GM13977 (cell line): Measurements from ENCODE around the gene TCERG1L.

Experiments used
- DNase-seq: peaks from one replicate; pipeline ENCODE4 v3.0.0; 2012; ENCODE audit warnings: low spot score
- CTCF ChIP-seq: IDR thresholded peaks from 2 replicates; pipeline ENCODE4 v1.5.1; 2012; ENCODE audit warnings: mild to moderate bottlenecking, control low read depth; ENCODE audit not compliant: insufficient read depth; ENCODE audit errors: extremely low read depth, missing control alignments
- in situ Hi-C: fragments of 300-500 bp; cut with MboI; formaldehyde crosslinking; loops from one replicate; pipeline ENCODE4 v1.12.0; 2022; ENCODE audit warnings: low sequenced_read_pairs, low pct_unique_long_range_greater_than_20kb, mixed read lengths, inconsistent platforms; ENCODE audit not compliant: unreplicated experiment

TCERG1L gene

GRCh38 chr10:131251146-131251541 lies 60.4 kb downstream of the TCERG1L start:
- in situ Hi-C loops = no loop called here
- DNase-seq = no peak
- TF ChIP-seq CTCF = no peak

- no peak for DNase-seq
- TF ChIP-seq CTCF = no peak
- in situ Hi-C loops = no loop called here
Observed at GRCh38 chr10:131250454-131251145, 60.9 kb downstream of the TCERG1L start.

- in situ Hi-C loops = no loop called here
- no peak for TF ChIP-seq CTCF
Observed at GRCh38 chr10:131249955-131250344, 61.6 kb downstream of the TCERG1L start.

DNA sequence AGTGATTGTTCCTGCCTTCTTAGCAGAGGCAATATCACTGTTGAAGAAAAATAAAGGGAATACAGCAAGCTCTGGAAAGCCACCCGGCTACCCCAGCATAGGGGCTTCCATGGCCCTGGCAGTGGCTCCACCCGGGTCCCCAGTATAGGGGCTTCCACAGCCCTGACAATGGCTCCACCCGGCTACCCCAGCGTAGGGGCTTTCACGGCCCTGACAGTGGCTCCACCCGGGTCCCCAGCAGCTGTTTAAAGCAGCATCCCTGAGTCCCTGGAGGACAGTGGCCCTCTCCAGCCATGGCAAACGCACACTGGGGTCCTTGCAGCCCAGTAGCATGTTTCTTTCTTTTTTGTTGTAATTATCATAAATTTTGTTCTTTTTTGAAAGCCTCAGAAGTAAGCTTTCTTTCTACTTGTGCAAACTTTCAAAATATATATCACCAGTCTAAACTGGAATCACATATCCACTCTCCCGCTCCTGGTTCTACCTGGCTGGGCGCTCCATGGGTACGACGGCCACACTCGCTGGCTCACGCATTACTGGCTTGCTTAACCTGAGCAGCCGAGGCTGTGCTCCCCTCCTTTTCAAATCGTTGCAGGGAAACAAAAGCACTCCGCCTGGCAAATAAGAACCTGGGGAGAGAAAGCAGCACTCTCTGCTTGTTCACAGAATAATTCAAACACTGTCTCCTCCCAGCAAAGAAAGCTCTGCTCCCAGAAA lies 62.1 kb downstream of the TCERG1L start:
- no peak for TF ChIP-seq CTCF
- DNase-seq = no peak
- in situ Hi-C loops = no loop called here

More at GRCh38 chr10:131249955-131250344, 61.6 kb downstream of the TCERG1L start:
- no peak for DNase-seq

DNA sequence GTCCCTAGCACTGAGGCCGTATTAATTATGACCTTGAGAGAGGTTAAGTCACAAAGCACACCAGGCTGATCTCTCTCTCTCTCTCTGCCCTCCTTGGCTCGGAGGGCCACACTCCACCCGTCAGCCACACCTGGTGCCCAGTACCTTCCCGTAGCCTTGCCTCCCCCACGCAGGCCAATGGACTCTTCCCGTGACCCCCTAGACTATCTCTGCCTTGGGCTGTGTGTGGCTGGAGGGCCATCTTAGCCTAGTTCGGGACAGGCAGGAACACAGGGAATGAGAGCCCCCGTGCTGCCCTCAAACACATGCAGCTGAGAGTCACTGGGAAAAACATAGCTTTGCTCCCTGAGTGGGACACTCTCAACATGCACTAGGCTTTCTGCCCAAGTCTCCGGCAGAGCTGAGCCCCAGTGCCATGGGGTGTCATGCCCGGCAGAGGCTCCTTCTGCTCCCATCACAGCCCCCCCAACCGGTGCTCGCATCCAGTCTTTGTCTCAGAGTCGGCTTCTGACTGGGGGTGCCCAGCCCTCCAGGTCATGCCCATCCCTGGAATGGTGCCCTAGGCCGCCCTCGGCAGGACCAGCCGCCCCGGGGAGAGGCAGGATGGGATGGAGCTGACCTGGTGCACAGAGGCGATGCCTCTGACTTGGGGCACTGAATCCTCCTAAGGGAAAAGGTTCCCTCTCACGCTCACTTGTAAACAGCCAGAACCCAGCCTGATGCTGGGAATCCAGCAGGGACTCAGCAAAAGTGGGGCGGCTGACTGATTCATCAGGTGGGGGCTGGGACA lies 63.0 kb downstream of the TCERG1L start:
- in situ Hi-C loops = no loop called here
- no peak for DNase-seq
- TF ChIP-seq CTCF = no peak

- no peak for TF ChIP-seq CTCF
- in situ Hi-C loops = no loop called here
- DNase-seq = no peak
Observed at GRCh38 chr10:131247873-131248272, 63.6 kb downstream of the TCERG1L start.
